ENCODE measurements around the gene POLG2. TPM values are rescaled to one million over a fixed set of nuclear protein-coding genes. Genes with fewer than 3 reads are reported as not detected.
"Not testable (repeated sequence)": the region's sequence is repeated elsewhere in the genome, so short reads cannot be mapped to it uniquely, and the experiment has no call there.

The POLG2 gene
- total RNA-seq, 1 donor from 2014 or later = 10.3 TPM

DNA sequence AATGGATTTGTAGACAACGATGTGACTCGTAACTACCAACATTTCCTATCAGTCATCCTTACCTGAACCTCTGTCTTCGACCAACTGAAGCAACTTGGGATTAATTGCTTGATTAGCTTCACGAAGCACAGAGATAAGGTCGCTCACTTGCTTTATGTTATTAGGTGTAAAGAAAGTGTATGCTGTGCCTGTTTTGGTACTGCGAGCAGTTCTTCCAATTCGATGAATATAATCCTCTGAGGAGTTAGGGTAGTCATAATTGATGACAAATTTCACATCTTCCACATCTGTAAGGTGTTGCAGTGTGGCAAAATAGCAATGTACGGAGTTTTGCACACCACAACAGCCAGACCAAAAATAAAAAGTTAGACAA lies 3.6 kb upstream of the POLG2 start:
- Mint-ChIP-seq H3K36me3 (ENCODE audit: low read depth) (peaks cover 61% of the 10 kb centered on the region), H3K27ac (ENCODE audit: unreplicated experiment) (peak overlapping the region; percentile 83), H3K4me3 (ENCODE audit: unreplicated experiment) (no peak overlapping the region), H3K4me1 (ENCODE audit: low read depth) (peaks cover 86% of the 10 kb centered on the region), H3K27me3 (ENCODE audit: low read depth) (no peaks in the 10 kb centered on the region), H3K9me3 (ENCODE audit: low read depth) (no peaks in the 10 kb centered on the region)
- DNase-seq (ENCODE audit: low spot score) = no peak
- TF ChIP-seq, protein P1, sequence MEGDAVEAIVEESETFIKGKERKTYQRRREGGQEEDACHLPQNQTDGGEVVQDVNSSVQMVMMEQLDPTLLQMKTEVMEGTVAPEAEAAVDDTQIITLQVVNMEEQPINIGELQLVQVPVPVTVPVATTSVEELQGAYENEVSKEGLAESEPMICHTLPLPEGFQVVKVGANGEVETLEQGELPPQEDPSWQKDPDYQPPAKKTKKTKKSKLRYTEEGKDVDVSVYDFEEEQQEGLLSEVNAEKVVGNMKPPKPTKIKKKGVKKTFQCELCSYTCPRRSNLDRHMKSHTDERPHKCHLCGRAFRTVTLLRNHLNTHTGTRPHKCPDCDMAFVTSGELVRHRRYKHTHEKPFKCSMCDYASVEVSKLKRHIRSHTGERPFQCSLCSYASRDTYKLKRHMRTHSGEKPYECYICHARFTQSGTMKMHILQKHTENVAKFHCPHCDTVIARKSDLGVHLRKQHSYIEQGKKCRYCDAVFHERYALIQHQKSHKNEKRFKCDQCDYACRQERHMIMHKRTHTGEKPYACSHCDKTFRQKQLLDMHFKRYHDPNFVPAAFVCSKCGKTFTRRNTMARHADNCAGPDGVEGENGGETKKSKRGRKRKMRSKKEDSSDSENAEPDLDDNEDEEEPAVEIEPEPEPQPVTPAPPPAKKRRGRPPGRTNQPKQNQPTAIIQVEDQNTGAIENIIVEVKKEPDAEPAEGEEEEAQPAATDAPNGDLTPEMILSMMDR (IDR thresholded peaks at IDR 0.05) = no peak

DNA sequence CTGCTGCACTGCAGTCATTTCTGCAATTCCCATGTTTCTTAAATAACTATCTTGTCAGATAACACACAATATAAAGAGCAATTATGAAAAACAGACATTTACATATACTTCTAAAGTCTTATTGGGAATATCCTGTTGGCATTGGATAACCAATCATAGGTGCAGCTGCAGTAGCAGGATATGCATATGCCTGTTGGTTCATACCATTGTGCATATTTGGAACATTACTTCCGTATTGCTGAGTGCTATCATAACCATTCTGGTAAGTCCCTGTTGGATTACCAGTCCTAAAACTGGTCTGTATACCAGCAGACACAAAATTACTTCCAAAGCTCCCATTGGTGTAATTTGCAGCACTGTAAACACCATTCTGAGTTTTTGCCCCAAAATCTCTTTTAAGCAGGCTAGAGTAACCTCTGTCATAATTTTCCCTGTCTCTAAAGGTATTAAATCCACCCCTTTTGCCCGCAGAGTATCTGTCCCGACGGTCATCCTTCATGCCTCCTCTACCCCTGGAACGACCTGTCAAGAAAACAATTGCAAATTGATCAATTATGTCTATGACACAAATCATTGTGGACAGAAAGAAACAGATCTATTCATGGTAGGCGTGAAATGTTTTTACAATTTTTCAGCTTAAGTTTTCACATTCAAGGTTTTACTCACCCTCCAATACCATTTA lies 3.1 kb upstream of the POLG2 start:
- Mint-ChIP-seq H3K27me3 (ENCODE audit: low read depth) (no peaks in the 10 kb centered on the region), H3K9me3 (ENCODE audit: low read depth) (no peaks in the 10 kb centered on the region), H3K4me3 (ENCODE audit: unreplicated experiment) (no peak overlapping the region), H3K27ac (ENCODE audit: unreplicated experiment) (peak overlapping the region; percentile 83), H3K36me3 (ENCODE audit: low read depth) (peaks cover 57% of the 10 kb centered on the region), H3K4me1 (ENCODE audit: low read depth) (peaks cover 88% of the 10 kb centered on the region)
- no peak for DNase-seq (ENCODE audit: low spot score)
- TF ChIP-seq, protein P1 (IDR thresholded peaks at IDR 0.05) = no peak

DNA sequence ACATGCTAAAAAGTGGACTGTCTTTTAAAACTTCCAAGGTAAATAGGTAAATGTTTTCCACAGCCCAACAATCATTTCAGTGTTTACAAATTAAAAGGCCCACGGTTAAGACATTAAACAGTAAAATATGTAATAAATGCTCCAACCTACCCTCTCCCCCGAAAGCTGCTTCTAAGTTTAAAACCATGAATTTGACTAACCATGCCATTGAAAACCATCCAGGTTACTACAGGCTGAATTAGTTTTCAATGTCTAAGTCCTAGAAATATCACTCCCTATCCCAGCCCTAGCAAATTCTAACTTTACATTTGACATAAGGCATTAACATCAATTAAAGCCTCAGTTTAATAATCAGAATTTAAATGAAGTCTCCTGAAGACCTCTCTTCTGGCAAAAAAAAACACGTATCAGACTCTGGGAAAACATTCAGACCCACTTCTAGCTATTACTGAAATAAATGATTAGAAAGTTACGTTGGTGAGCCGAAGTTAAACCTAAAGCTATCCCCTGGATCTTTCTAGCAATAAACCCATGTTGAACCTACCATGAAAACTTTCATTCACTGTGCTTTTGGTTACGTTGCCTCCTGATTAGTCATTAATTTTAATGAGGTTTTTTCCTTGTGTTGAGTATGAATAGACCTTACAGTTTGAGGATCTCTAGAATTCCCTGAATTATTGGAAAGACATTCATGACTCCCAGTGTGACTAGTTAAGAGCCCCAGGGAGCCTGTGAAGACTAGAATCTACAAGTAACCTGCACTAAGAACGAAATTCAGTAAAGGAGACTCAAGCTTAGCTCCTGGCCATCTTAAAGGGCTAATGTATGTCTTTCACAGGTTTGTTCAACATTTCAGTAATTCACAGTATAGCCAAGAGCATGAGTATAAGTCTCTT lies 1.7 kb upstream of the POLG2 start:
- H3K4me1 Mint-ChIP-seq (ENCODE audit: low read depth) = peaks cover 87% of the 10 kb centered on the region

DNA sequence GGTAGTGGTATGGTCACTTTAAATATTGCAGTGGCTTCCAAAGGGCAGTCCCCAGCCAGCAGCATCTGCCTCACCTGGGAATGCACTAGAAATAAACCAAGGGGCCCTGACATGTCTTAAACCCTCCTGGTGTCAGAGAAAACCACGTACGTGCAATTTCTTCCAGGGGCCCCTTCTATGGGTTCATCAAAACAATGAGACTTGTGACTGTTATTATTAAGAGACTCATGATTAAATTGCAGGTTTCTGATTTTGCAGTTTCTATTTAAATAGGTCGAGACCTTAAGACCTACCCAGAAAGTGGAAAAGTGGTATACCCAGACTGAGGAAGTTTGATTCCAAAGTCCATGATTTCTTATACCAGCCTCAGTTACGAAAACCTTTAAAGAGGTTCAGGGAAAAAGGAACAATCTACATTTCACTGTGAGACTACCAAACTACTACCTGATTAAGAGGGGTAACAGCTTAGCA lies 746 bp upstream of the POLG2 start:
- Mint-ChIP-seq H3K4me1 (ENCODE audit: low read depth) (peaks cover 77% of the 10 kb centered on the region), H3K9me3 (ENCODE audit: low read depth) (no peaks in the 10 kb centered on the region), H3K36me3 (ENCODE audit: low read depth) (peaks cover 38% of the 10 kb centered on the region), H3K27me3 (ENCODE audit: low read depth) (no peaks in the 10 kb centered on the region), H3K27ac (ENCODE audit: unreplicated experiment) (peak overlapping the region; percentile 98), H3K4me3 (ENCODE audit: unreplicated experiment) (peak overlapping the region; percentile 99)
- no peak for DNase-seq (ENCODE audit: low spot score)
- TF ChIP-seq, protein P1 (IDR thresholded peaks at IDR 0.05) = peak; percentile 49

More for the DNA sequence above, 1.7 kb upstream of the POLG2 start:
- Mint-ChIP-seq H3K9me3 (ENCODE audit: low read depth) (no peaks in the 10 kb centered on the region), H3K27me3 (ENCODE audit: low read depth) (no peaks in the 10 kb centered on the region), H3K27ac (ENCODE audit: unreplicated experiment) (peak overlapping the region; percentile 83), H3K36me3 (ENCODE audit: low read depth) (peaks cover 44% of the 10 kb centered on the region), H3K4me3 (ENCODE audit: unreplicated experiment) (no peak overlapping the region)
- no peak for DNase-seq (ENCODE audit: low spot score)
- TF ChIP-seq, protein P1 (IDR thresholded peaks at IDR 0.05) = no peak

DNA sequence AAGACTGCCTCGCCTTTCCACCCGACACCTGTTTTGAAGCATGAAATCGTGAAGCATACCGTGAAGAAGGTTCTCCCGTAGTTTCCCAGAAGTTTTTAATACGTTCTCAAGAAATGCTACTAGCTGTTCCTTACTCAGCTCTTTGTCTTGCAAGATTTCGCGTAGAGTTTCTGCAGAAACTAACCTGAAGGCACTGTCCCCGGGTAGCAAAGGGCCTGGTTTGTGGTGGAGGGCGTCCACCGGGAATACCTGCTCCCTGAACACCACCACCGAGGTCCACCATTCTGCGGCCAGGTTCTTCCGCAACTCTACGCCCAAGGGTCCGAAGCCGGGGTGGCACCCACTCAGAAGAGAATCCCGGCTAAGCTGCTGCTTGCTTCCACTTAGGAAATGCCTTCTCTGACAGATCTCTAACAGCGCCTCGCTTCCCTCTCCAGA lies 487 bp downstream of the POLG2 start:
- Mint-ChIP-seq H3K4me1 (ENCODE audit: low read depth) (peaks cover 65% of the 10 kb centered on the region), H3K4me3 (ENCODE audit: unreplicated experiment) (peak overlapping the region; percentile 99), H3K36me3 (ENCODE audit: low read depth) (peaks cover 28% of the 10 kb centered on the region), H3K27ac (ENCODE audit: unreplicated experiment) (peak overlapping the region; percentile 98), H3K9me3 (ENCODE audit: low read depth) (no peaks in the 10 kb centered on the region), H3K27me3 (ENCODE audit: low read depth) (no peaks in the 10 kb centered on the region)
- TF ChIP-seq, protein P1 (IDR thresholded peaks at IDR 0.05) = no peak
- no peak for DNase-seq (ENCODE audit: low spot score)

DNA sequence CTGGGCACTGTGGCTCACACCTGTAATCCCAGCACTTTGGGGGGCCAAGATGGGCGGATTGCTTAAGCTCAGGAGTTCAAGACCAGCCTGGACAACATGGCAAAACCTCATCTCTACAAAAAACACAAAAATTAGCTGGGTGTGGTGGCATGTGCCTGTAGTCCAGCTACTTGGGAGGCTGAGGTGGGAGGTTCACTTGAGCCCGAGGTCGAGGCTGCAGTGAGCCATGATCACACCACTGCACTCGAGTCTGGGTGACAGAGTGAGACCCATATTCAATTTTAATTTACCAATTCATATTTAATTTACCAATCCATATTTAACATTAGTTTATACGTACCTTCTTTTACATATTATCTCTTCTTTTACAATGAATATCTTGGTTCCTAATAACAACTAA lies 1.6 kb downstream of the POLG2 start:
- Mint-ChIP-seq H3K4me3 (ENCODE audit: unreplicated experiment) (peak overlapping the region; percentile 99), H3K36me3 (ENCODE audit: low read depth) (peaks cover 22% of the 10 kb centered on the region), H3K4me1 (ENCODE audit: low read depth) (peaks cover 54% of the 10 kb centered on the region)
- H3K27ac Mint-ChIP-seq (ENCODE audit: unreplicated experiment); H3K27me3 Mint-ChIP-seq (ENCODE audit: low read depth); H3K9me3 Mint-ChIP-seq (ENCODE audit: low read depth); DNase-seq (ENCODE audit: low spot score): not testable (repeated sequence)
